ENCODE results near the gene ADORA1. TPM values are rescaled to one million over a fixed set of nuclear protein-coding genes. Genes with fewer than 3 reads are reported as not detected.

Gene ADORA1
- polyA plus RNA-seq, 3 donors: 0.13 to 1.1 TPM; not detected in 1

DNA sequence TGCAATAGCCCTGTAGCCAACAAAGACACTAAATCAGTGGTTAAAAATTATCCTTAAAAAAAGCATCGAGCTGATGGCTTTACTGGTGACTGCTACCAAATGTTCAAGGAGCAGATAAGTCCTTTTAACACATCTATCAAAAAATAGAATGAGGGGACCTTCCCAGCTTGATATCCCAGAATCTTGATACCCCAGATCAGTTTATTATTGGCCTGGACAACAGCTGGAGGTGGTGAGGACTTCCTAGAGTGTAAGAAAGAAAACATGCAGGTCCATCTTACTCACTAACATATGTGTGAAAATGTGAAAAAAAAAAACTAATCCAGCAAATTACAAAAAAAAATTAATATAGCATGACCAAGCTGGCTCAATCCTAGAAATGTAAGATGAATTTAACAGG is 80.7 kb downstream of the ADORA1 start:
- Mint-ChIP-seq H3K27ac (no peak overlapping the region), H3K4me3 (no peak overlapping the region), H3K9me3 (peaks cover 0 to 3% (median 0%) of the 10 kb centered on the region in 7 donors), H3K4me1 (peaks cover 22% of the 10 kb centered on the region), H3K27me3 (ENCODE audit: low read depth in 3 of 3) (peaks cover 4 to 8% (median 6%) of the 10 kb centered on the region in 3 donors), H3K36me3 (no peaks in the 10 kb centered on the region)
- Histone ChIP-seq H3K36me3 (replicated peaks in 1 of 2; ENCODE audit: control insufficient read depth in 1 of 2, insufficient read depth in 2 of 2, low read length in 2 of 2) (no peaks in the 10 kb centered on the region), H2AFZ (ENCODE audit: insufficient read depth, low read depth, low read length, poor library complexity, severe bottlenecking) (no peak overlapping the region), H3K27ac (ENCODE audit: low read depth in 1 of 2, low read length in 2 of 2) (no peak overlapping the region), H3K4me2 (replicated peaks; ENCODE audit: extremely low read depth, low read length, poor library complexity, severe bottlenecking) (no peak overlapping the region), H3K4me1 (ENCODE audit: control insufficient read depth in 1 of 2, insufficient read depth in 2 of 2, low read length in 2 of 2) (peaks cover 11 to 14% of the 10 kb centered on the region in 2 donors), H3K9me3 (replicated peaks in 1 of 2; ENCODE audit: control insufficient read depth in 1 of 2, insufficient read depth in 1 of 2, low read length in 2 of 2) (no peaks in the 10 kb centered on the region), H3K79me2 (ENCODE audit: insufficient read depth, low read length) (no peaks in the 10 kb centered on the region), H3K4me3 (replicated peaks in 1 of 3; ENCODE audit: low read depth in 2 of 3, low read length in 3 of 3) (no peak overlapping the region), H4K20me1 (ENCODE audit: insufficient read depth, low read length) (no peaks in the 10 kb centered on the region), H3K9ac (ENCODE audit: insufficient read depth, low read length, poor library complexity, severe bottlenecking) (no peak overlapping the region), H3K27me3 (ENCODE audit: control insufficient read depth in 2 of 2, insufficient read depth in 2 of 2, low read length in 2 of 2) (no peaks in the 10 kb centered on the region)
- no peak for DNase-seq
- TF ChIP-seq, protein P1, sequence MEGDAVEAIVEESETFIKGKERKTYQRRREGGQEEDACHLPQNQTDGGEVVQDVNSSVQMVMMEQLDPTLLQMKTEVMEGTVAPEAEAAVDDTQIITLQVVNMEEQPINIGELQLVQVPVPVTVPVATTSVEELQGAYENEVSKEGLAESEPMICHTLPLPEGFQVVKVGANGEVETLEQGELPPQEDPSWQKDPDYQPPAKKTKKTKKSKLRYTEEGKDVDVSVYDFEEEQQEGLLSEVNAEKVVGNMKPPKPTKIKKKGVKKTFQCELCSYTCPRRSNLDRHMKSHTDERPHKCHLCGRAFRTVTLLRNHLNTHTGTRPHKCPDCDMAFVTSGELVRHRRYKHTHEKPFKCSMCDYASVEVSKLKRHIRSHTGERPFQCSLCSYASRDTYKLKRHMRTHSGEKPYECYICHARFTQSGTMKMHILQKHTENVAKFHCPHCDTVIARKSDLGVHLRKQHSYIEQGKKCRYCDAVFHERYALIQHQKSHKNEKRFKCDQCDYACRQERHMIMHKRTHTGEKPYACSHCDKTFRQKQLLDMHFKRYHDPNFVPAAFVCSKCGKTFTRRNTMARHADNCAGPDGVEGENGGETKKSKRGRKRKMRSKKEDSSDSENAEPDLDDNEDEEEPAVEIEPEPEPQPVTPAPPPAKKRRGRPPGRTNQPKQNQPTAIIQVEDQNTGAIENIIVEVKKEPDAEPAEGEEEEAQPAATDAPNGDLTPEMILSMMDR (IDR thresholded peaks at IDR 0.05): no peak
- intact Hi-C loops (cut with micrococcal nuclease): no loop called here
- WGBS (ENCODE audit: insufficient coverage): no CpG with 5 or more reads among the region's 1 CpG

DNA sequence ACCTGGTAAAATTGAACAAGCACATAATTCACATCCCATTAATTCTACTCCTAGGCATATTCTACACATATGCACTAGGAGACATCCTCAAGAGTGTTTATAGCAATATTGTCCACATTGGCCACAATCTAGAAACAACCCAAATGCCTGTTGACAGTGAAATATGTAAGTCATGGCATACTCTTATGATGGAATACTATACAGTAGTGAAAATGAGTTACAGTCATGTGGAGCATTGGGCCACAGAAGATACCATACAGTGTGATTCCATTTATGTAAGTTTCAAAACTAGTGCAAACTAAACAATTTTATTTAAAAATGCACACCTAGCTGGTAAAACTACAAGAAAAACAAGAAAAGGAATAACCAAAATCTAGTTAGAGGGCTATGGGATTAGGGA is 82.8 kb downstream of the ADORA1 start:
- Histone ChIP-seq H3K9me3 (replicated peaks in 1 of 2; ENCODE audit: control insufficient read depth in 1 of 2, insufficient read depth in 1 of 2, low read length in 2 of 2) (no peaks in the 10 kb centered on the region), H3K79me2 (ENCODE audit: insufficient read depth, low read length) (no peaks in the 10 kb centered on the region), H3K4me1 (ENCODE audit: control insufficient read depth in 1 of 2, insufficient read depth in 2 of 2, low read length in 2 of 2) (peaks cover 18% of the 10 kb centered on the region in 2 donors), H3K36me3 (replicated peaks in 1 of 2; ENCODE audit: control insufficient read depth in 1 of 2, insufficient read depth in 2 of 2, low read length in 2 of 2) (no peaks in the 10 kb centered on the region), H3K27me3 (ENCODE audit: control insufficient read depth in 2 of 2, insufficient read depth in 2 of 2, low read length in 2 of 2) (no peaks in the 10 kb centered on the region), H3K4me3 (replicated peaks in 1 of 3; ENCODE audit: low read depth in 2 of 3, low read length in 3 of 3) (no peak overlapping the region), H4K20me1 (ENCODE audit: insufficient read depth, low read length) (no peaks in the 10 kb centered on the region), H3K4me2 (replicated peaks; ENCODE audit: extremely low read depth, low read length, poor library complexity, severe bottlenecking) (no peak overlapping the region), H3K27ac (ENCODE audit: low read depth in 1 of 2, low read length in 2 of 2) (no peak overlapping the region), H2AFZ (ENCODE audit: insufficient read depth, low read depth, low read length, poor library complexity, severe bottlenecking) (no peak overlapping the region), H3K9ac (ENCODE audit: insufficient read depth, low read length, poor library complexity, severe bottlenecking) (no peak overlapping the region)
- Mint-ChIP-seq H3K36me3 (no peaks in the 10 kb centered on the region), H3K27me3 (ENCODE audit: low read depth in 3 of 3) (peaks cover 3 to 11% (median 6%) of the 10 kb centered on the region in 3 donors), H3K4me3 (no peak overlapping the region), H3K9me3 (no peaks in the 10 kb centered on the region), H3K4me1 (peaks cover 21% of the 10 kb centered on the region), H3K27ac (no peak overlapping the region)
- DNase-seq: no peak
- TF ChIP-seq, protein P1 (IDR thresholded peaks at IDR 0.05): no peak
- intact Hi-C loops (cut with micrococcal nuclease): no loop called here

All from CD14-positive monocyte (primary cell).